HepG2 (cell line): ENCODE measurements around the gene ITIH2. TPM values are rescaled to one million over a fixed set of nuclear protein-coding genes. Genes with fewer than 3 reads are reported as not detected.

Experiments
- FOXC1 ChIP-seq: sonication (generic); formaldehyde crosslinking; IDR thresholded peaks from 2 replicates; pipeline ENCODE4 v1.8.0; 2022; ENCODE audit warnings: mild to moderate bottlenecking, missing genetic modification reagents, borderline replicate concordance
- GATAD2A ChIP-seq: IDR thresholded peaks from 2 replicates; pipeline ENCODE4 v1.6.1; 2016
- HNRNPH1 ChIP-seq: fragments of 200-400 bp; formaldehyde crosslinking; optimal IDR thresholded peaks from 2 replicates; pipeline ENCODE3; 2017; ENCODE audit warnings: mild to moderate bottlenecking, low read depth, low read length
- JUNB ChIP-seq: sonication (generic); formaldehyde crosslinking; IDR thresholded peaks from 2 replicates; pipeline ENCODE4 v1.8.0; 2022; ENCODE audit warnings: missing genetic modification reagents, mild to moderate bottlenecking, borderline replicate concordance
- MAFF ChIP-seq: IDR thresholded peaks from 2 replicates; pipeline ENCODE4 v1.6.1; 2011; ENCODE audit warnings: low read depth, low read length, improper control_type of control experiment
- MXI1 ChIP-seq: IDR thresholded peaks from 3 replicates; pipeline ENCODE4 v1.6.1; 2012; ENCODE audit warnings: low read depth, low read length, inconsistent platforms, borderline replicate concordance
- PCBP2 ChIP-seq: fragments of 200-400 bp; formaldehyde crosslinking; optimal IDR thresholded peaks from 2 replicates; pipeline ENCODE3; 2018; ENCODE audit warnings: low read length, low read depth; ENCODE audit not compliant: poor library complexity, severe bottlenecking
- PHB2 ChIP-seq: fragments of 450-650 bp; IDR thresholded peaks from 2 replicates; pipeline ENCODE4 v1.6.1; 2018; ENCODE audit not compliant: partially characterized antibody
- POLR2AphosphoS5 ChIP-seq: IDR thresholded peaks from 2 replicates; pipeline ENCODE4 v1.6.1; 2012; ENCODE audit warnings: low read depth, low read length
- SMARCE1 ChIP-seq: fragments of 450-650 bp; IDR thresholded peaks from 2 replicates; pipeline ENCODE4 v1.6.1; 2017; ENCODE audit warnings: borderline replicate concordance
- SP5 ChIP-seq: IDR thresholded peaks from 2 replicates; pipeline ENCODE4 v1.6.1; 2016; ENCODE audit warnings: low read depth, borderline replicate concordance
- ZFP41 ChIP-seq: sonication (generic); formaldehyde crosslinking; IDR thresholded peaks from 2 replicates; pipeline ENCODE4 v1.4.0; 2020; ENCODE audit warnings: mild to moderate bottlenecking, missing genetic modification reagents, borderline replicate concordance
- ZNF124 ChIP-seq: sonication (generic); formaldehyde crosslinking; IDR thresholded peaks from 2 replicates; pipeline ENCODE4 v1.4.0; 2020; ENCODE audit warnings: missing genetic modification reagents
- ZNF251 ChIP-seq: sonication (generic); formaldehyde crosslinking; IDR thresholded peaks from 2 replicates; pipeline ENCODE4 v1.9.0; 2021; ENCODE audit warnings: mild to moderate bottlenecking, missing genetic modification reagents
- ZNF282 ChIP-seq: fragments of 450-650 bp; IDR thresholded peaks from 2 replicates; pipeline ENCODE4 v1.6.1; 2018; ENCODE audit not compliant: partially characterized antibody
- ZNF781 ChIP-seq: sonication (generic); formaldehyde crosslinking; IDR thresholded peaks from 2 replicates; pipeline ENCODE4 v1.5.1; 2020; ENCODE audit warnings: borderline replicate concordance, mild to moderate bottlenecking, missing genetic modification reagents; ENCODE audit errors: not compliant biosample characterization
- ZNF790 ChIP-seq: sonication (generic); formaldehyde crosslinking; IDR thresholded peaks from 2 replicates; pipeline ENCODE4 v1.8.0; 2022; ENCODE audit warnings: missing genetic modification reagents, mild to moderate bottlenecking, borderline replicate concordance
- polyA plus RNA-seq, 8 experiments: library from polyadenylated mRNA; depleted of rRNA in 3 of 8; stranded (reverse) in 7 of 8; unstranded in 1 of 8; fragments of >200 nt; fragmentation: Illumina TruSeq in 4 of 8; extraction: Trizol in 4 of 8; gene quantifications; 2 replicates each; pipeline versions ENCODE4 v1.2.1 to v1.2.3, GENCODE V29; 2011 to 2016; ENCODE audit warnings: low read depth in 4 of 8, missing spikeins in 1 of 8, mixed read lengths in 1 of 8; ENCODE audit not compliant: insufficient read depth in 1 of 8
- total RNA-seq, 5 experiments: library from RNA; depleted of rRNA; stranded (reverse); fragments of >200 nt; fragmentation: Illumina TruSeq; extraction: Trizol; gene quantifications; 2 replicates each; pipeline ENCODE4 v1.2.3, GENCODE V29; 2016; ENCODE audit warnings: low read depth in 1 of 5
- TF ChIP-seq, protein P1 (sequence below): sonication (generic); formaldehyde crosslinking; IDR thresholded peaks from 2 replicates; pipeline ENCODE4 v1.8.0; 2022; ENCODE audit warnings: mild to moderate bottlenecking, missing genetic modification reagents, borderline replicate concordance
- TF ChIP-seq, protein P2 (sequence below): sonication (generic); formaldehyde crosslinking; IDR thresholded peaks from 2 replicates; pipeline ENCODE4 v1.4.0; 2020; ENCODE audit warnings: missing genetic modification reagents
- TF ChIP-seq, protein P3 (sequence below): sonication (generic); formaldehyde crosslinking; IDR thresholded peaks from 2 replicates; pipeline ENCODE4 v1.8.0; 2022; ENCODE audit warnings: mild to moderate bottlenecking, missing genetic modification reagents
- TF ChIP-seq, protein P4 (sequence below): sonication (generic); formaldehyde crosslinking; IDR thresholded peaks from 2 replicates; pipeline ENCODE4 v1.8.0; 2022; ENCODE audit warnings: mild to moderate bottlenecking, missing genetic modification reagents, moderate library complexity
- TF ChIP-seq, protein P5 (sequence below): sonication (generic); formaldehyde crosslinking; IDR thresholded peaks from 2 replicates; pipeline ENCODE4 v1.4.0; 2020; ENCODE audit warnings: missing genetic modification reagents
- TF ChIP-seq, protein P6 (sequence below): sonication (generic); formaldehyde crosslinking; IDR thresholded peaks from 2 replicates; pipeline ENCODE4 v1.5.0; 2020; ENCODE audit warnings: missing genetic modification reagents

Gene ITIH2
- total and polyA plus RNA-seq, 2 of the 13 experiments (the other 11 are each of a cell fraction or from before 2014, with no cell fraction given), result 1,197 to 1,427 TPM

DNA sequence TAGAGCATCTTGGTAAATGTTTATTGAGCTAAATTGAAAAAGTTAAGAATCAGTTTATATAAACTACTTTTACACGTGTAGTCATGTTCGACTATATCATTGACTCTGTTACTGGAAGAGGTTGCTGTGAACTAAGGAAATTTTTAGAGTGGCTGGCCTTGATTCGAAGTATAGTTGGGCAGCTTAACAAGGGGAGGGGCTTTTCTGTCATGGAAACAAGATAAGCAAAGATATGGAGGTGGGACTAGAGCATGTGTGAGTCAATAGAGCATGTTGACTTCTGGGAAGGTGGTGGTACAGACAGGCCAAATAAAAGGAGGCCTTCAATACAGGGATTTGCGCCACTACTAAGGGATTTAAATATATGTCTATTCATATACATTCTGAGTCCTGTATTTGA is 92.5 kb downstream of the ITIH2 start (continued):
- TF ChIP-seq, protein P1, sequence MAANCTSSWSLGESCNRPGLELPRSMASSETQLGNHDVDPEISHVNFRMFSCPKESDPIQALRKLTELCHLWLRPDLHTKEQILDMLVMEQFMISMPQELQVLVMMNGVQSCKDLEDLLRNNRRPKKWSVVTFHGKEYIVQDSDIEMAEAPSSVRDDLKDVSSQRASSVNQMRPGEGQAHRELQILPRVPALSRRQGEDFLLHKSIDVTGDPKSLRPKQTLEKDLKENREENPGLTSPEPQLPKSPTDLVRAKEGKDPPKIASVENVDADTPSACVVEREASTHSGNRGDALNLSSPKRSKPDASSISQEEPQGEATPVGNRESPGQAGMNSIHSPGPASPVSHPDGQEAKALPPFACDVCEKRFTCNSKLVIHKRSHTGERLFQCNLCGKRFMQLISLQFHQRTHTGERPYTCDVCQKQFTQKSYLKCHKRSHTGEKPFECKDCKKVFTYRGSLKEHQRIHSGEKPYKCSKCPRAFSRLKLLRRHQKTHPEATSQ (CRISPR knock-in tag), result no peak
- no peak for TF ChIP-seq SMARCE1
- no peak for TF ChIP-seq FOXC1 (CRISPR knock-in tag)
- TF ChIP-seq, protein P2, sequence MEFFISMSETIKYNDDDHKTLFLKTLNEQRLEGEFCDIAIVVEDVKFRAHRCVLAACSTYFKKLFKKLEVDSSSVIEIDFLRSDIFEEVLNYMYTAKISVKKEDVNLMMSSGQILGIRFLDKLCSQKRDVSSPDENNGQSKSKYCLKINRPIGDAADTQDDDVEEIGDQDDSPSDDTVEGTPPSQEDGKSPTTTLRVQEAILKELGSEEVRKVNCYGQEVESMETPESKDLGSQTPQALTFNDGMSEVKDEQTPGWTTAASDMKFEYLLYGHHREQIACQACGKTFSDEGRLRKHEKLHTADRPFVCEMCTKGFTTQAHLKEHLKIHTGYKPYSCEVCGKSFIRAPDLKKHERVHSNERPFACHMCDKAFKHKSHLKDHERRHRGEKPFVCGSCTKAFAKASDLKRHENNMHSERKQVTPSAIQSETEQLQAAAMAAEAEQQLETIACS (CRISPR knock-in tag), result no peak
- TF ChIP-seq, protein P3, sequence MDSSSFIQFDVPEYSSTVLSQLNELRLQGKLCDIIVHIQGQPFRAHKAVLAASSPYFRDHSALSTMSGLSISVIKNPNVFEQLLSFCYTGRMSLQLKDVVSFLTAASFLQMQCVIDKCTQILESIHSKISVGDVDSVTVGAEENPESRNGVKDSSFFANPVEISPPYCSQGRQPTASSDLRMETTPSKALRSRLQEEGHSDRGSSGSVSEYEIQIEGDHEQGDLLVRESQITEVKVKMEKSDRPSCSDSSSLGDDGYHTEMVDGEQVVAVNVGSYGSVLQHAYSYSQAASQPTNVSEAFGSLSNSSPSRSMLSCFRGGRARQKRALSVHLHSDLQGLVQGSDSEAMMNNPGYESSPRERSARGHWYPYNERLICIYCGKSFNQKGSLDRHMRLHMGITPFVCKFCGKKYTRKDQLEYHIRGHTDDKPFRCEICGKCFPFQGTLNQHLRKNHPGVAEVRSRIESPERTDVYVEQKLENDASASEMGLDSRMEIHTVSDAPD, result no peak
- TF ChIP-seq JUNB (CRISPR knock-in tag), result no peak
- no peak for TF ChIP-seq ZNF282
- TF ChIP-seq HNRNPH1, result no peak
- TF ChIP-seq, protein P4, sequence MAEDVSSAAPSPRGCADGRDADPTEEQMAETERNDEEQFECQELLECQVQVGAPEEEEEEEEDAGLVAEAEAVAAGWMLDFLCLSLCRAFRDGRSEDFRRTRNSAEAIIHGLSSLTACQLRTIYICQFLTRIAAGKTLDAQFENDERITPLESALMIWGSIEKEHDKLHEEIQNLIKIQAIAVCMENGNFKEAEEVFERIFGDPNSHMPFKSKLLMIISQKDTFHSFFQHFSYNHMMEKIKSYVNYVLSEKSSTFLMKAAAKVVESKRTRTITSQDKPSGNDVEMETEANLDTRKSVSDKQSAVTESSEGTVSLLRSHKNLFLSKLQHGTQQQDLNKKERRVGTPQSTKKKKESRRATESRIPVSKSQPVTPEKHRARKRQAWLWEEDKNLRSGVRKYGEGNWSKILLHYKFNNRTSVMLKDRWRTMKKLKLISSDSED (CRISPR knock-in tag), result no peak
- no peak for TF ChIP-seq ZNF790
- TF ChIP-seq, protein P5, sequence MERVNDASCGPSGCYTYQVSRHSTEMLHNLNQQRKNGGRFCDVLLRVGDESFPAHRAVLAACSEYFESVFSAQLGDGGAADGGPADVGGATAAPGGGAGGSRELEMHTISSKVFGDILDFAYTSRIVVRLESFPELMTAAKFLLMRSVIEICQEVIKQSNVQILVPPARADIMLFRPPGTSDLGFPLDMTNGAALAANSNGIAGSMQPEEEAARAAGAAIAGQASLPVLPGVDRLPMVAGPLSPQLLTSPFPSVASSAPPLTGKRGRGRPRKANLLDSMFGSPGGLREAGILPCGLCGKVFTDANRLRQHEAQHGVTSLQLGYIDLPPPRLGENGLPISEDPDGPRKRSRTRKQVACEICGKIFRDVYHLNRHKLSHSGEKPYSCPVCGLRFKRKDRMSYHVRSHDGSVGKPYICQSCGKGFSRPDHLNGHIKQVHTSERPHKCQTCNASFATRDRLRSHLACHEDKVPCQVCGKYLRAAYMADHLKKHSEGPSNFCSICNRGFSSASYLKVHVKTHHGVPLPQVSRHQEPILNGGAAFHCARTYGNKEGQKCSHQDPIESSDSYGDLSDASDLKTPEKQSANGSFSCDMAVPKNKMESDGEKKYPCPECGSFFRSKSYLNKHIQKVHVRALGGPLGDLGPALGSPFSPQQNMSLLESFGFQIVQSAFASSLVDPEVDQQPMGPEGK, result 0 out of 2 replicates have a peak, but pooled peaks have one; percentile 29
- TF ChIP-seq ZNF781 (CRISPR knock-in tag), result no peak
- no peak for TF ChIP-seq ZNF251 (CRISPR knock-in tag)
- peak; percentile 40; the same call in 1 of the 2 replicates for TF ChIP-seq GATAD2A (CRISPR knock-in tag)
- no peak for TF ChIP-seq PHB2
- TF ChIP-seq MAFF, result no peak
- TF ChIP-seq POLR2AphosphoS5, result no peak
- peak; percentile 57; the same call in 1 of the 3 replicates for TF ChIP-seq MXI1
- no peak for TF ChIP-seq PCBP2
- no peak for TF ChIP-seq ZNF124 (CRISPR knock-in tag)
- TF ChIP-seq ZFP41 (CRISPR knock-in tag), result no peak
- TF ChIP-seq, protein P6, sequence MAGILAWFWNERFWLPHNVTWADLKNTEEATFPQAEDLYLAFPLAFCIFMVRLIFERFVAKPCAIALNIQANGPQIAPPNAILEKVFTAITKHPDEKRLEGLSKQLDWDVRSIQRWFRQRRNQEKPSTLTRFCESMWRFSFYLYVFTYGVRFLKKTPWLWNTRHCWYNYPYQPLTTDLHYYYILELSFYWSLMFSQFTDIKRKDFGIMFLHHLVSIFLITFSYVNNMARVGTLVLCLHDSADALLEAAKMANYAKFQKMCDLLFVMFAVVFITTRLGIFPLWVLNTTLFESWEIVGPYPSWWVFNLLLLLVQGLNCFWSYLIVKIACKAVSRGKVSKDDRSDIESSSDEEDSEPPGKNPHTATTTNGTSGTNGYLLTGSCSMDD (CRISPR knock-in tag), result no peak
- TF ChIP-seq SP5 (CRISPR knock-in tag), result peak; percentile 96
